ENCODE measurements around the gene MCOLN2.

GRCh38 chr1:84889437-84889836 lies 107.5 kb downstream of the MCOLN2 start:
- TF ChIP-seq CTCF (IDR thresholded peaks at IDR 0.05; ENCODE audit: insufficient read depth, low read length) = no peak
- TF ChIP-seq POLR2AphosphoS5 (IDR thresholded peaks at IDR 0.05; ENCODE audit: low read depth) = no peak
- TF ChIP-seq SPI1 (IDR thresholded peaks at IDR 0.05; ENCODE audit: borderline replicate concordance, low read depth) = peak; percentile 36; the same call in 1 of the 2 replicates
